ENCODE data around the gene FIGNL1.

DNA sequence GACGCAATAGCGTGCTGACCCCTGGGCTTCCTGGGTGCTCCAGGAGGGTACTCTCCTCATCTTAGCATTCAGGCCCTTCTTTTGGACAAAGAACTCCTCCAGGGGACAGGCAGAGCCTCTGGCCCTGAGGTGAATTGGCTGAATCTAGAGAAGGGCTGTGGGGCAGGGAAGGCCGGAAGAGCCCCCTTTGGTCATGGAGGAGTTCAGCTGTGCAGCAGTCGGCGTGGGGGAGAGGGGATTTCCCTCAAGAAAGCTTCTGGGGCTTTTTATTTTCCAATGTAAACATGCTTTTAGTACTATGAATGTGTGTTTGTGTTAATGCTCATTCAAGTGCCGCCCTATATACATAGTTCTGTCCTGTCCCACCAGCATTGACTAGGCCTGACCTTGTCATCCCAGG lies 38.8 kb downstream of the FIGNL1 start:
- no peak for TF ChIP-seq POLR2AphosphoS5 (IDR thresholded peaks at IDR 0.05)
- TF ChIP-seq, protein P1, sequence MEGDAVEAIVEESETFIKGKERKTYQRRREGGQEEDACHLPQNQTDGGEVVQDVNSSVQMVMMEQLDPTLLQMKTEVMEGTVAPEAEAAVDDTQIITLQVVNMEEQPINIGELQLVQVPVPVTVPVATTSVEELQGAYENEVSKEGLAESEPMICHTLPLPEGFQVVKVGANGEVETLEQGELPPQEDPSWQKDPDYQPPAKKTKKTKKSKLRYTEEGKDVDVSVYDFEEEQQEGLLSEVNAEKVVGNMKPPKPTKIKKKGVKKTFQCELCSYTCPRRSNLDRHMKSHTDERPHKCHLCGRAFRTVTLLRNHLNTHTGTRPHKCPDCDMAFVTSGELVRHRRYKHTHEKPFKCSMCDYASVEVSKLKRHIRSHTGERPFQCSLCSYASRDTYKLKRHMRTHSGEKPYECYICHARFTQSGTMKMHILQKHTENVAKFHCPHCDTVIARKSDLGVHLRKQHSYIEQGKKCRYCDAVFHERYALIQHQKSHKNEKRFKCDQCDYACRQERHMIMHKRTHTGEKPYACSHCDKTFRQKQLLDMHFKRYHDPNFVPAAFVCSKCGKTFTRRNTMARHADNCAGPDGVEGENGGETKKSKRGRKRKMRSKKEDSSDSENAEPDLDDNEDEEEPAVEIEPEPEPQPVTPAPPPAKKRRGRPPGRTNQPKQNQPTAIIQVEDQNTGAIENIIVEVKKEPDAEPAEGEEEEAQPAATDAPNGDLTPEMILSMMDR (IDR thresholded peaks at IDR 0.05): no peak
- no peak for TF ChIP-seq POLR2A (IDR thresholded peaks at IDR 0.05)
